ENCODE results near the gene ELP2.

GRCh38 chr18:36195427-36196122 is 65.9 kb downstream of the ELP2 start:
- TF ChIP-seq HNRNPH1 (optimal IDR thresholded peaks at IDR 0.05; ENCODE audit: low read depth, low read length) (no peak), POLR2AphosphoS5 (IDR thresholded peaks at IDR 0.05; ENCODE audit: control insufficient read depth, insufficient read depth, low read depth, low read length) (no peak), MCM2 (IDR thresholded peaks at IDR 0.05; ENCODE audit: low read depth) (no peak), CTCF (IDR thresholded peaks at IDR 0.05 in 2 of 3, conservative IDR thresholded peaks at IDR 0.05 in 1 of 3; ENCODE audit: insufficient read depth in 2 of 3, low read depth in 1 of 3, low read length in 3 of 3) (no peak), HCFC1 (IDR thresholded peaks at IDR 0.05; ENCODE audit: low read depth, low read length) (no peak), MAFF (IDR thresholded peaks at IDR 0.05; ENCODE audit: low read length) (no peak), PHF20 (IDR thresholded peaks at IDR 0.05; ENCODE audit: partially characterized antibody) (no peak), TRIM24 (IDR thresholded peaks at IDR 0.05) (no peak), CREB1 (IDR thresholded peaks at IDR 0.05) (no peak), CREB1 (CRISPR knock-in tag; IDR thresholded peaks at IDR 0.05) (no peak), NRF1 (conservative IDR thresholded peaks at IDR 0.05 in 1 of 2, IDR thresholded peaks at IDR 0.05 in 1 of 2) (no peak), JUNB (CRISPR knock-in tag; conservative IDR thresholded peaks at IDR 0.05) (no peak), ZNF79 (CRISPR knock-in tag; IDR thresholded peaks at IDR 0.05; ENCODE audit: low read depth) (no peak), MYBL2 (IDR thresholded peaks at IDR 0.05; ENCODE audit: low read depth) (no peak), MYBL2 (CRISPR knock-in tag; IDR thresholded peaks at IDR 0.05; ENCODE audit: borderline replicate concordance) (no peak)

All from K562 (cell line).